Activated CD4-positive, CD25-positive, alpha-beta regulatory T cell treated with anti-CD3 and anti-CD28 coated beads, Interleukin-2, amount 50 U/mL, for 72 hours (primary cell): Measurements from ENCODE around the gene C1orf115.
"Not testable (repeated sequence)": the region's sequence is repeated elsewhere in the genome, so short reads cannot be mapped to it uniquely, and the experiment has no call there.

Experiments used
- DNase-seq: peaks from one replicate; pipeline ENCODE4 v3.0.0; 2021

C1orf115 gene

GRCh38 chr1:220695426-220695825, 5.3 kb downstream of the C1orf115 start:
- no peak for DNase-seq

- no peak for DNase-seq
These were observed 6.2 kb downstream of the C1orf115 start for GRCh38 chr1:220696226-220696862.

- no peak for DNase-seq
These were observed 6.7 kb downstream of the C1orf115 start for GRCh38 chr1:220696863-220697231.

- DNase-seq = no peak
These were observed 7.2 kb downstream of the C1orf115 start for GRCh38 chr1:220697326-220697725.

- no peak for DNase-seq
These were observed 8.4 kb downstream of the C1orf115 start for GRCh38 chr1:220698607-220699016.

GRCh38 chr1:220699044-220699443, 8.9 kb downstream of the C1orf115 start:
- DNase-seq = no peak

GRCh38 chr1:220700556-220701179, 10.5 kb downstream of the C1orf115 start:
- no peak for DNase-seq

- DNase-seq = no peak
These were observed 11.8 kb downstream of the C1orf115 start for GRCh38 chr1:220701974-220702373.

GRCh38 chr1:220702733-220703270, 12.6 kb downstream of the C1orf115 start:
- DNase-seq = no peak

GRCh38 chr1:220703305-220703704, 13.1 kb downstream of the C1orf115 start:
- no peak for DNase-seq

- DNase-seq = no peak
These were observed 15.6 kb downstream of the C1orf115 start for GRCh38 chr1:220705782-220706181.

- no peak for DNase-seq
These were observed 16.3 kb downstream of the C1orf115 start for GRCh38 chr1:220706480-220706879.

- no peak for DNase-seq
These were observed 17.0 kb downstream of the C1orf115 start for GRCh38 chr1:220707160-220707559.

GRCh38 chr1:220708244-220708643, 18.1 kb downstream of the C1orf115 start:
- DNase-seq = no peak

- DNase-seq = no peak
These were observed 19.0 kb downstream of the C1orf115 start for GRCh38 chr1:220708936-220709801.

GRCh38 chr1:220710333-220710732, 20.2 kb downstream of the C1orf115 start:
- no peak for DNase-seq

- DNase-seq = no peak
These were observed 21.1 kb downstream of the C1orf115 start for GRCh38 chr1:220711056-220711809.

GRCh38 chr1:220715986-220716385, 25.8 kb downstream of the C1orf115 start:
- not testable (repeated sequence) for DNase-seq

- DNase-seq = no peak
These were observed 27.9 kb downstream of the C1orf115 start for GRCh38 chr1:220717800-220718640.

- not testable (repeated sequence) for DNase-seq
These were observed 31.1 kb downstream of the C1orf115 start for GRCh38 chr1:220721266-220721665.

GRCh38 chr1:220726634-220727033, 36.5 kb downstream of the C1orf115 start:
- no peak for DNase-seq

- no peak for DNase-seq
These were observed 37.4 kb downstream of the C1orf115 start for GRCh38 chr1:220727519-220727918.
